GM10847 (cell line): ENCODE results near the gene YES1.

ENCODE experiments used
- POLR2A ChIP-seq: IDR thresholded peaks from 2 replicates; pipeline ENCODE4 v1.6.1; 2011; ENCODE audit not compliant: insufficient read length; ENCODE audit errors: extremely low read depth

The YES1 gene

DNA sequence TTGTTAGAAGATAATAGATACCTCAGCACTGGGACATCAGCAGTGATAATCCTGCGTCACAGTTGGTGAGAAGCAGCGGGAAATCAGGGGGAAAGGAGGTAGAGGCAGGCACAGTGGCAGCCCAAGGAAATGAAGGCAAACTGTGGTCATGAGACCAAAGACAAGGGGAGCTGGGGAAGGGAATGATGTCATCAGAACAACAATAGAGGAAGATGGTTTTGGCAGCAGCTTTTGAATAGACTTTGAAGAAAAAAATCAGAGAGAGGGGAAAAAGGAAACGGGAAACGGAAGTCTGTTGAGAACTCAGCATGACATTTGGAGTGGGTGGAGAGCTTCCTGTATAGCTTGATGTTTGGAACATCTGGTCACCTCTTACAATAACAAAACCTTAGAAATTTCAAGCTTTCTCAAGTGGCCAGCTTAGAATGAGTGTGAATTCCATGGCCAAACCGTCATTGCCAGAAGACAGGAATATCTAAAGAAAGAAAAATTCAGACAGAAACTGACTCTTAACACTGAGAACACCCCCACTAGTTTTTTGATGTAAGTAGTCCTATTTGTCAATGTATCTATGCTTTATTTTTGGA is 18.4 kb upstream of the YES1 start:
- TF ChIP-seq POLR2A = no peak

DNA sequence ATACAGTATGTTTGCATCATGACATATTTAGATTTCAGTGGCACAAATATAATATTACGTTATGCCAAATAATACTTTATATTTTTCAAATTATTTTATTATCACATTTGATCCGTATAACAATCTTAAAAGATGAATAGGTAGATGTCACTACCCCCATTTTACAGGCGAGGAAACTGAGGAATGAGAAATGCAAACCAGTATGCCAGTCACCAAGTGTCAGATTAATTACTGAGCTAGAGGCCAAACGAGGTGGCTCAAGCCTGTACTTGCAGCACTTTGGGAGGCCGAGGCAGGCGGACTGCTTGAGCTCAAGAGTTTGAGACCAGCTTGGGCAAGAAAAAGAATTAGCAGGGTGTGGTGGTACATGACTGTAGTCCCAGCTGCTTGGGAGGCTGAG is 17.4 kb upstream of the YES1 start:
- no peak for TF ChIP-seq POLR2A

- TF ChIP-seq POLR2A = no peak
Observed at GRCh38 chr18:827093-827677, 15.1 kb upstream of the YES1 start.

GRCh38 chr18:825891-826585 is 14.0 kb upstream of the YES1 start:
- TF ChIP-seq POLR2A = no peak

GRCh38 chr18:824179-824578 is 12.1 kb upstream of the YES1 start:
- no peak for TF ChIP-seq POLR2A

DNA sequence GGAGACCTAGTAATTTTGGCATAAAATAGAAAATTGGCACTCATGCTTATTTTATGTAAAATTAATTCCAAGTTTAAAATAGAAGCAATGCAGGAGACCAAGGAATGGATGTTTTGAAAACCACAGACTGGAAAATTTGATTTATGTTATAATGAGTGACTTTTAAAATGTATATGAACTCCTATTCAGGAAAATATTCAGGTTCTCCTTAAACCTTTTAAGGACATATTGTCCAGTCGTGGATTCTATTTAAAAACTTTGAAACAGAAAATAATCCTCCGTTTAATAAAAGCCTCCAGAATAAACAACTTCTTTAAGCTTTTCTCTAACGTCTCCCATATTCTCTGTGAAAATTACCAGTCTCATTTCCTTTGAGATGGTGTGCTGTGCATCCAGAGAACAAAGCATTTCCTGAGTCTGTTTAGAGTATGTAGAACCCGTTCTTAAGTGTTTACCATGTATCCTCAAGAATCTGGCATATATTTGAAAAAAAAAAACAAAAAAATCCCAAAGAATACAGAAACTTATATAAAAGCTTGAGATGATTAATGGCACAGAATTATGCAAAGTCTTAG is 8.6 kb upstream of the YES1 start:
- TF ChIP-seq POLR2A = no peak

GRCh38 chr18:816869-817268 is 4.8 kb upstream of the YES1 start:
- no peak for TF ChIP-seq POLR2A

DNA sequence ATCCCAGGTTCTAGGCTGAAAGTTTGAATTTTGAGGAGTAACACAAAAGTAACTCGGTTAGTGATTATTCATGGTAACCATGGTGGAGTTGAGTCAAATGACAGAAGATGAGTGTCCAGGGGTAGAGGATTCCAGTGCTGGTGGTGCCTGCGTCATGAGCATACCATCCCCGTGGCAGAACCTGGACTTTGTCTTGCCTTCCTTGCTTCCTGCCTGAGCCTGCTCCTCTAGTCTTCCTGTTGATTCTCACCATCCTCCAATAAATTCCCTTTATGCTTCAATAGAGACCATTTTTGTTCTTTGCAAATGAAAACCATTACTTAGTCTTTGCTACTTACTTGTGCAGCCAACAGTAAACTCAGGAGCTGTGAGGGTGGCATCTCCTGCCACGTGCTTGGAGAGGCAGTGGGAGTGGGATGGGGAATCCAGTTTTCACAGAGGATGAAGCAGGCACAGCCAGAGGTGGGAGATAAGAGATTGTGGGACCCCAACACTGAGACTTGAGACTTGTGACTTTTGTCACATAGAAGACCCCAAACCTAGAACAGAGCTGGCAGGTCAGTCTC is 4.1 kb upstream of the YES1 start:
- TF ChIP-seq POLR2A = no peak

- TF ChIP-seq POLR2A = no peak
Observed at GRCh38 chr18:815353-815752, 3.3 kb upstream of the YES1 start.

DNA sequence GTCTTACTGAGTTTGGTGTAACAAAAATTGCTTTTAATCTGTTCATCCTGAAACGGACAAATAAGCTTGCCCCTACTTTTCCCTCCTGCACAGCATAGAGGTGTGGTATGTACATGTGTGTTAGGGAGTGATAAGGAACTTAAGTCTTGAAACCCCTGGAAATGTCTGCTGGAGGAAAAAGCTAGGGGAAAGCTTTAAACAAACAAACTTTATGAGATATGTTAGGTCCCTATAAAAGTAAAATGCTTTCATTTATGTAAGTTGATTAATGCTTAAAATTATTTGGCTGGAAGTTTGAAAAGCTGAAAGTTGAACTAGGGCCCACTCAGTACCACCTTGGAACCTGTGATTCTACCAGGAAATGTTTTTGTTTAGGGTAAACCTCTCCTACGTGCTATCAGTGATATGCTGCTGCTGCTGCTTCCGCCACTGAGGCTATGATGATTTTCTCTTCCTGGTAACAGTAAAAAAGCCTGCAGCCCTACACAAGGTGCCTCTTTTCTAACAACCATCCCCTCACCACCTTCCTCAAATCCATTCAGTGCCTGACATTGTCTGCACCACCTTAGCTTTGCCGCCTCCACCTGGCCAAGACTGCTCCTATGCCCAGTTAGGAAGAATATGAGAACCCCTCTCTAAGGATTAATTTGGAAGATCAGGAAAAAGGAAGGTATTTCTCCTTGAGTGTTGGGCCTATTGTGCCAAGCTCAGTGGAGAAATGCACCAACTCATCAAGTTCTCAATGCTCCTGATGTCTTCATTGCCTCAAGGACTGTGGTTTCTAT is 2.5 kb upstream of the YES1 start:
- no peak for TF ChIP-seq POLR2A

DNA sequence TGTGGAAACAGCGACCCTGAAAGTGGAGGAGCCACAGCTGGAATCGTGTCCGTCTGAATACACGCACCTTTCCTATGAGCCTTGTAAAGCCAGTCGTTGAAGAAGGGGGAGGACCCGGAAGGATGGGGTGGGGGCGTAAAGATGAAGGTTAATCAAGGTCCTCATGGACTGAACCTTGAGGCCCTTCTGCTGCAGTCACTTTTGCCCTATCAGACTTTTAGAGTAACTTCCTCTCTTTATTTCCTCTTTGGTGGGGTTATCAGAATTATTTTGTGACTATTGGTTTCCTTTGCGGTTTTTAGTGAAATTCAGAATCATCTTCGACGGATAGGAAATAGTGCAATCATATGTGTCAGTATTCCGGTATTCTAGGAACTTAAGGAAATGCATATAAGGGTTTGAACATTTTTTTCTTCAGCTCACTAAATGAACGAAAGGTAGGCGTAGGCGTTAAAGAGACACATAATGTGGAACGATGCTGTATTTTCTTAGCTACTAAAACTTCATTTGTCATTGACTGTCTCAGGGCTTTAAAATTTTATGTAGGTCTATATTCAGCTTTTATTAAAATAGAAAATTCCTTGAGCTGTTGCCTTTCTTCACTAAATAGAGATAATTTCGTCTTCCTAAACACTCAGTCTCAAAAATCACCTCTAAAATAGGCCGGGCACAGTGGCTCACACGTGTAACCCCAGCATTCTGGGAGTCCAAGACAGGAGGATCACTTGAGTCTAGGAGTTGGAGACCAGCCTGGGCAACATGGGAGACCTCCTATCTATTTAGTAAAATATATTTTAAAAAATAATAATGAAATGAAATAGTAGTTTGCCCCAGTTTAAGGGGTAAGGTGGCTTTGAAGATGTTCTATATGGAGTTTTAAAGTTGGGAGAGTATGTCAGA is 1.4 kb upstream of the YES1 start:
- no peak for TF ChIP-seq POLR2A

GRCh38 chr18:812376-813171 is 532 bp upstream of the YES1 start:
- peak; percentile 52 for TF ChIP-seq POLR2A

- TF ChIP-seq POLR2A = no peak
Observed at GRCh38 chr18:811182-811891, 705 bp downstream of the YES1 start.

DNA sequence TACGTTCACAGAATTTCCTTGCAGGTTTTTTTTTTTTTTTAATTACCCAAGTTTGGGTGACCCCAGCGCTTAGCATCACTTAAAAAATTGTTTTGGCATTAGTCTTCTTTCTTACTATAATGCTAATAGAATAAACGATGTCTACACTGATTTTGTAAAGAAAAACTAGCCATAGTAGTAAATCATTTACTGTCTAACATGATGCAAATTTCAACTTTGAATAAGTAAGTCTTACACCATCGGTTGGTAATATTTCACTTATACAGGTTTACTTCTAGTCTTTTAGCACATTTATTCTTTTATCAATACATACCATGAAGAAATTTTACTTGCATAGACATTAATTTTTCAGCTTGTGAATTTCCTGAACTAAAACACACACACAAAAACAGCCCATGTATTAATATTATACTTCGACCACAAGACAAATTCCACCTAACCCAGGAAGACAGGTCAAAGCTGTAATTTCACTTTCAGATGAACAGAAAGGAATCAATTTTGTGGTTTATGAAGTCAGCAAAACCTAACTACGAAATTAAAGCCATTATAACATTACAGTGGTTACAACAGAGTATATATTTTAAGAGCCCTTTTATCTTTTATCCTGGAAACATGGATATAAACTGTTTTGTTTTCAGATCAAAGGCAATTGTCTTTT is 1.9 kb downstream of the YES1 start:
- TF ChIP-seq POLR2A = no peak
